CD14-positive monocyte (primary cell): ENCODE measurements around the gene TFDP2. TPM values are rescaled to one million over a fixed set of nuclear protein-coding genes. Genes with fewer than 3 reads are reported as not detected.

Experiments
- DNase-seq, 3 donors: peaks; one replicate each; pipeline ENCODE4 v3.0.0-alpha.2; 2011 to 2022
- H2AFZ ChIP-seq: 2 replicates; pipeline ENCODE4 v1.6.0; 2012; ENCODE audit warnings: mild to moderate bottlenecking, low read depth, low read length, inconsistent platforms; ENCODE audit not compliant: insufficient read depth, poor library complexity, severe bottlenecking
- H3K27ac ChIP-seq, 2 donors: 1 replicate in 1 of 2; 2 replicates in 1 of 2; pipeline ENCODE4 v1.5.1; 2012 to 2013; ENCODE audit warnings: low read length in 2 of 2, control low read depth in 1 of 2, inconsistent platforms in 1 of 2, low read depth in 1 of 2, mild to moderate bottlenecking in 1 of 2
- H3K27me3 ChIP-seq, 2 donors: one replicate each; pipeline versions ENCODE4 v1.6.0 to v1.6.1; 2011 to 2013; ENCODE audit warnings: low read length in 2 of 2; ENCODE audit not compliant: control insufficient read depth in 2 of 2, insufficient read depth in 2 of 2
- H3K36me3 ChIP-seq, 2 donors: replicated peaks in 1 of 2; 1 replicate in 1 of 2; 2 replicates in 1 of 2; pipeline versions ENCODE4 v1.5.1 to v1.6.1; 2012 to 2013; ENCODE audit warnings: low read length in 2 of 2, control low read depth in 1 of 2, inconsistent platforms in 1 of 2, mild to moderate bottlenecking in 1 of 2; ENCODE audit not compliant: insufficient read depth in 2 of 2, control insufficient read depth in 1 of 2
- H3K4me1 ChIP-seq, 2 donors: 1 replicate in 1 of 2; 2 replicates in 1 of 2; pipeline versions ENCODE4 v1.5.1 to v1.6.1; 2012 to 2013; ENCODE audit warnings: low read length in 2 of 2, control low read depth in 1 of 2, inconsistent platforms in 1 of 2, mild to moderate bottlenecking in 1 of 2, moderate library complexity in 1 of 2; ENCODE audit not compliant: insufficient read depth in 2 of 2, control insufficient read depth in 1 of 2
- H3K4me2 ChIP-seq: replicated peaks from 2 replicates; pipeline ENCODE3; 2012; ENCODE audit warnings: low read length, moderate library complexity, mild to moderate bottlenecking; ENCODE audit not compliant: poor library complexity, severe bottlenecking; ENCODE audit errors: extremely low read depth
- H3K4me3 ChIP-seq, 3 experiments: fragments of 200-600 bp in 1 of 3; sonication (generic) in 1 of 3; replicated peaks in 1 of 3; 1 replicate in 2 of 3; 2 replicates in 1 of 3; pipeline ENCODE4 v1.5.1; 2011 to 2013; ENCODE audit warnings: low read length in 3 of 3, mild to moderate bottlenecking in 3 of 3, control low read depth in 2 of 3, low read depth in 2 of 3, inconsistent platforms in 1 of 3, moderate library complexity in 1 of 3
- H3K79me2 ChIP-seq: 2 replicates; pipeline ENCODE4 v1.6.0; 2012; ENCODE audit warnings: mild to moderate bottlenecking, control low read depth, inconsistent platforms, low read length, moderate library complexity; ENCODE audit not compliant: insufficient read depth
- H3K9ac ChIP-seq: 2 replicates; pipeline ENCODE4 v1.6.0; 2017; ENCODE audit warnings: low read length, mild to moderate bottlenecking; ENCODE audit not compliant: insufficient read depth, poor library complexity, severe bottlenecking
- H3K9me3 ChIP-seq, 2 donors: replicated peaks in 1 of 2; 1 replicate in 1 of 2; 2 replicates in 1 of 2; pipeline versions ENCODE4 v1.5.1 to v1.6.1; 2012 to 2013; ENCODE audit warnings: low read length in 2 of 2, control low read depth in 1 of 2; ENCODE audit not compliant: control insufficient read depth in 1 of 2, insufficient read depth in 1 of 2
- H4K20me1 ChIP-seq: 2 replicates; pipeline ENCODE4 v1.6.0; 2012; ENCODE audit warnings: mild to moderate bottlenecking, low read length, control low read depth, moderate library complexity; ENCODE audit not compliant: insufficient read depth
- H3K27ac Mint-ChIP-seq, 7 donors: one replicate each; pipeline ENCODE4 v1.8.0; 2020; ENCODE audit warnings: mild to moderate bottlenecking in 7 of 7, mixed read lengths in 7 of 7, moderate library complexity in 6 of 7, inconsistent platforms in 2 of 7
- H3K27me3 Mint-ChIP-seq, 3 donors: one replicate each; pipeline ENCODE4 v1.8.0; 2021 to 2022; ENCODE audit warnings: low read depth in 3 of 3, mild to moderate bottlenecking in 3 of 3, mixed read lengths in 3 of 3, moderate library complexity in 3 of 3, inconsistent platforms in 1 of 3
- H3K36me3 Mint-ChIP-seq, 2 donors: one replicate each; pipeline ENCODE4 v1.8.0; 2020; ENCODE audit warnings: mixed read lengths in 2 of 2, inconsistent platforms in 1 of 2, mild to moderate bottlenecking in 1 of 2
- H3K4me1 Mint-ChIP-seq: one replicate; pipeline ENCODE4 v1.8.0; 2020; ENCODE audit warnings: mild to moderate bottlenecking, mixed read lengths
- H3K4me3 Mint-ChIP-seq, 2 donors: one replicate each; pipeline ENCODE4 v1.8.0; 2020; ENCODE audit warnings: mild to moderate bottlenecking in 2 of 2, mixed read lengths in 2 of 2, moderate library complexity in 1 of 2
- H3K9me3 Mint-ChIP-seq, 7 donors: one replicate each; pipeline ENCODE4 v1.8.0; 2020 to 2022; ENCODE audit warnings: mixed read lengths in 7 of 7, mild to moderate bottlenecking in 6 of 7, moderate library complexity in 6 of 7, inconsistent platforms in 2 of 7
- WGBS: methylation state at CpG from one replicate; pipeline ENCODE4 v1.1.5; 2013; ENCODE audit warnings: missing lambda C conversion rate; ENCODE audit not compliant: insufficient coverage; 5-methylcytosine and 5-hydroxymethylcytosine counted together
- intact Hi-C, 2 donors: fragments of 100-400 bp; cut with micrococcal nuclease; formaldehyde crosslinking; loops; one replicate each; pipeline versions ENCODE4 v1.15.0 to v1.15.1; 2023
- polyA plus RNA-seq, 3 donors: library from polyadenylated mRNA; depleted of rRNA in 1 of 3; unstranded in 2 of 3; stranded (reverse) in 1 of 3; fragments of 300-500 nt in 2 of 3; fragments of >200 nt in 1 of 3; fragmentation: Illumina TruSeq in 2 of 3; gene quantifications; 1 replicate in 2 of 3; 2 replicates in 1 of 3; pipeline ENCODE4 v1.2.3, GENCODE V29; 2012 to 2021
- TF ChIP-seq, protein P1 (sequence below): fragments of 200-600 bp; IDR thresholded peaks from one replicate; pipeline ENCODE4 v1.8.0; 2022; ENCODE audit warnings: antibody characterized with exemption, mild to moderate bottlenecking

Gene TFDP2
- polyA plus RNA-seq, 3 donors = 1.1 to 3.5 (median 1.7) TPM

DNA sequence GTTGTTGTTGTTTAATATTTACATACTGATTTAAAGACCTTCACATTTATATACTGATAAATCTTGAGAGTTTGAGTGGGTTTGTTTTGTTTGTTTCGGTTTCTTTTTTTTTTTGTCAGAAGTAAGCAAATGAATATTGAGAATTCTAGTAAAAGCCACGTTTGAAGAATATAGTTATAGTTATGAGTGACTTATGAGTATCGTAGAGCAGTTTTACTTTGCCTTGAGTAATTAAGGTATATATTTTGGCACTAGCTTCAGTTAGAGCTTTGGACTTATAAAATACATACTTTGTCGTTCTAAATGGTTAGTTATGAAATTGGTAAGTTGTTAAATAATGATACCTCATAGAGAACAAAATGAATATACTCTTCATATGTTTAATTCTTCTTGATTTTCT is 245.1 kb downstream of the TFDP2 start:
- no peaks in the 10 kb centered on the region for H3K4me1 ChIP-seq
- DNase-seq = no peak
- H3K9me3 ChIP-seq = peaks cover 7 to 15% of the 10 kb centered on the region in 2 donors
- peaks cover 22% of the 10 kb centered on the region for H3K79me2 ChIP-seq
- intact Hi-C loops = no loop called here
- H3K36me3 Mint-ChIP-seq = peaks cover 48 to 66% of the 10 kb centered on the region in 2 donors
- H3K27me3 ChIP-seq = no peaks in the 10 kb centered on the region
- H3K4me2 ChIP-seq = no peak overlapping the region
- TF ChIP-seq, protein P1, sequence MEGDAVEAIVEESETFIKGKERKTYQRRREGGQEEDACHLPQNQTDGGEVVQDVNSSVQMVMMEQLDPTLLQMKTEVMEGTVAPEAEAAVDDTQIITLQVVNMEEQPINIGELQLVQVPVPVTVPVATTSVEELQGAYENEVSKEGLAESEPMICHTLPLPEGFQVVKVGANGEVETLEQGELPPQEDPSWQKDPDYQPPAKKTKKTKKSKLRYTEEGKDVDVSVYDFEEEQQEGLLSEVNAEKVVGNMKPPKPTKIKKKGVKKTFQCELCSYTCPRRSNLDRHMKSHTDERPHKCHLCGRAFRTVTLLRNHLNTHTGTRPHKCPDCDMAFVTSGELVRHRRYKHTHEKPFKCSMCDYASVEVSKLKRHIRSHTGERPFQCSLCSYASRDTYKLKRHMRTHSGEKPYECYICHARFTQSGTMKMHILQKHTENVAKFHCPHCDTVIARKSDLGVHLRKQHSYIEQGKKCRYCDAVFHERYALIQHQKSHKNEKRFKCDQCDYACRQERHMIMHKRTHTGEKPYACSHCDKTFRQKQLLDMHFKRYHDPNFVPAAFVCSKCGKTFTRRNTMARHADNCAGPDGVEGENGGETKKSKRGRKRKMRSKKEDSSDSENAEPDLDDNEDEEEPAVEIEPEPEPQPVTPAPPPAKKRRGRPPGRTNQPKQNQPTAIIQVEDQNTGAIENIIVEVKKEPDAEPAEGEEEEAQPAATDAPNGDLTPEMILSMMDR = no peak
- no peak overlapping the region for H3K9ac ChIP-seq
- no peaks in the 10 kb centered on the region for H3K27me3 Mint-ChIP-seq
- WGBS = no CpG with 5 or more reads among the region's 4 CpGs
- H2AFZ ChIP-seq = no peak overlapping the region
- no peak overlapping the region for H3K4me3 Mint-ChIP-seq
- no peak overlapping the region for H3K27ac ChIP-seq
- H3K4me3 ChIP-seq = no peak overlapping the region
- no peak overlapping the region for H3K27ac Mint-ChIP-seq
- peaks cover 34 to 63% of the 10 kb centered on the region in 2 donors for H3K36me3 ChIP-seq
- peaks cover 16% of the 10 kb centered on the region for H4K20me1 ChIP-seq
- H3K9me3 Mint-ChIP-seq = peaks cover 9 to 14% (median 13%) of the 10 kb centered on the region in 7 donors
- H3K4me1 Mint-ChIP-seq = no peaks in the 10 kb centered on the region

DNA sequence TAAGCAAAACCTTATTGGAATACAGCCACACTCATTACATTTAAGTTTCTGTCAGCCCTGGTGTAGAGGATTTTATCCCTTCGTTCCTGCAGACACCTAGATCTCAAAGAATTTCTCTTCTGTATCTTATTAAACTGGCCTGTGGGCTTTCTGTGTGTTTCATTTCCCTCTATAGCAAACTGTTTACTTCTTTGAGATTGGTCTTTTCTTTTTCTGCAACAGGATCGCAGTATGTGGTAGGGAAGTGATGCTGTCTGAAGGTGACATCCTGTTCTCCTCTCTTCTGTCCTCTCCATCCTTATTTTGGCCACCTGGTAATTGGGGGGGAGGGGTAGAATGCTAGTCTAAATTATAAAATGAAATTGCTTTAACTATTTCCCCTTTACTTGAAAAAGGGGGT is 247.4 kb downstream of the TFDP2 start:
- Mint-ChIP-seq H3K4me3 (no peak overlapping the region), H3K27me3 (no peaks in the 10 kb centered on the region), H3K4me1 (no peaks in the 10 kb centered on the region), H3K27ac (no peak overlapping the region), H3K9me3 (peaks cover 9 to 17% (median 14%) of the 10 kb centered on the region in 7 donors), H3K36me3 (peaks cover 41 to 59% of the 10 kb centered on the region in 2 donors)
- Histone ChIP-seq H3K4me3 (no peak overlapping the region), H3K27ac (no peak overlapping the region), H3K79me2 (peaks cover 42% of the 10 kb centered on the region), H2AFZ (no peak overlapping the region), H3K36me3 (peaks cover 21 to 51% of the 10 kb centered on the region in 2 donors), H3K9me3 (peaks cover 7 to 15% of the 10 kb centered on the region in 2 donors), H3K9ac (no peak overlapping the region), H4K20me1 (peaks cover 28% of the 10 kb centered on the region), H3K27me3 (no peaks in the 10 kb centered on the region), H3K4me2 (no peak overlapping the region), H3K4me1 (no peaks in the 10 kb centered on the region)
- DNase-seq = no peak
- TF ChIP-seq, protein P1 = no peak
- no CpG with 5 or more reads among the region's 2 CpGs for WGBS
- intact Hi-C loops = no loop called here
